COLO668 (cell line): ENCODE measurements around the gene CGB5.
A peak's percentile ranks its signal among the peaks of the same experiment; 100 is the strongest.
"Not testable (repeated sequence)": the region's sequence is repeated elsewhere in the genome, so short reads cannot be mapped to it uniquely, and the experiment has no call there.

Experiments used
- DNase-seq: peaks from one replicate; lab custom pipeline; 2025; ENCODE audit not compliant: unreplicated experiment; lab: John Stamatoyannopoulos, UW

Gene CGB5

GRCh38 chr19:49043548-49043947 is at the start of gene CGB5:
CGB5 (plus strand) TSS chr19:49043848; CDS start chr19:49044210, 362 bp downstream.
- DNase-seq = not testable (repeated sequence)

- DNase-seq = no peak
These were observed 49.6 kb upstream of the CGB5 start for GRCh38 chr19:48994035-48994386.

DNA sequence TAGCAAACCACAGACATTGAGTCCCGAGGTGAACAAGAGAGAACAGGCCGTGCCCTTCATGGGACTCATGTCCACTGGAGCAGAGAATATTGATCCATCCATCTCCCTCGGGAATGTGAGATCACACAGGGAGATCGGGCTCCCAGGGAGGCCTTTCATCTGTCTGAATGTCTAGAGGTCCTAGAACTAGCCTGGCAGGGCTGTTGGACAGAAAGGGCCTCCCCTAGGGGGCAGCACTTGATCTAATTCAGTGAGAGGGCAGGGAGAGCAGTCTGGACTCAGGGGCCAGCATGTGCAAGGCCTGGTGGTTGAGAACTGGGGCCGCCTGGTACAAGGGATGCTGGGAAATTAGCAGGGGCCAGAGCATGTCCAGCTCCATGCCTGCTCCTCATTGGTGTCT is 45.7 kb upstream of the CGB5 start:
- DNase-seq = peak; percentile 64

DNA sequence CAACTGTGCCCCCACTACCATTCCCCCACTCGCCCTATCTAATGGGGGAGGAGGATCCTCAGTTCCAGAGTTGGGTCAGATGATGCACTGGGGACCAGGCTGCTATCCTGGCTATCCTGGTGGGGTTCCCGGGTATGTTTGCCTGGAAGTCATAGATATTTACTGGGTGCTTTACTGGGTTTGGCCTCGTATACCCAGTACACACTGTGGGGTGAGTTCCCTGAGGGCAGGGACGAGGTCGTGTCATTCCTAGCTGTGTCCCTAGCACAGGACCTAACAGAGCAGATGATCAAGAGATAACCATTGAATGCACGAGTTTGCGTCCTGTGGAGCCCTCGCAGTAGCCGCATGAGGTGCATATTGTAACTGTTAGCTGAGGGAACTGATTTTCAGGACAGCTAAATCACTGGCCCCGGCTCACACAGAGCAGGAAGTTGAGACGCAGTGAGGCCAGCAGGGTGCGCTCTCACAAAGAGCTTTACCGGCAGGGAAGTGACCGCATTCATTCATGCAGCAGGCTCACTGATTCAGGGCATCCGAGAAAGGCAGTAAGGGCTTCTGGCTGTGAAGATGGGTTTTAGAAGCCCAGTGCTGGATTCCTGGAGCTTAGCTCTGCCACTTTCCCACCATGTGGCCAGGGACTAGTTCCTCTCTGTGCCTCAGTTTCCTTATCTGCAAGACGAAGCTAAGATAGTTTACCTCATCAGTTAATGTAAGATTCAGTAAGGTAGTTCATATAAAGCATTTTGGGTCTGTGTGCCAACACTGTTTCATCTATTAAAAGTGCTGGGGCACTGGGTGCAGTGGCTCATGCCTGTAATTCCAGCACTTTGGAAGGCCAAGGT is 43.9 kb upstream of the CGB5 start:
- DNase-seq = peak; percentile 48

DNA sequence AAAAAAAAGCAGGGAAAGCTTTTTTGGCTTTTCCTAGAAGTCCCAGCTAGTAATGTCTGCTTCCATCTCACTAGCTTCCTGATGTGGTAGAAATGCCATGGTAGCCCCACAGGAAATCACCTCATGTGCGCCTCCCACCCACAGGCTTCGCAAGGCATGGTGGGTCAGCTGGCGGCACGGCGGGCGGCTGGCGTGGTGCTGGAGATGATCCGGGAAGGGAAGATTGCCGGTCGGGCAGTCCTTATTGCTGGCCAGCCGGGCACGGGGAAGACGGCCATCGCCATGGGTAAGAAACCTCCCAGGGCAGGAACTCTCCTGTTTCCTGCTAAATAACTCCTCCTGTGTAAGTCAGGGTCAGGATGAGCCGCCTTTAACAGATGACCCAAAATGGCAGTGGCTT is 39.5 kb upstream of the CGB5 start:
- DNase-seq = no peak

DNA sequence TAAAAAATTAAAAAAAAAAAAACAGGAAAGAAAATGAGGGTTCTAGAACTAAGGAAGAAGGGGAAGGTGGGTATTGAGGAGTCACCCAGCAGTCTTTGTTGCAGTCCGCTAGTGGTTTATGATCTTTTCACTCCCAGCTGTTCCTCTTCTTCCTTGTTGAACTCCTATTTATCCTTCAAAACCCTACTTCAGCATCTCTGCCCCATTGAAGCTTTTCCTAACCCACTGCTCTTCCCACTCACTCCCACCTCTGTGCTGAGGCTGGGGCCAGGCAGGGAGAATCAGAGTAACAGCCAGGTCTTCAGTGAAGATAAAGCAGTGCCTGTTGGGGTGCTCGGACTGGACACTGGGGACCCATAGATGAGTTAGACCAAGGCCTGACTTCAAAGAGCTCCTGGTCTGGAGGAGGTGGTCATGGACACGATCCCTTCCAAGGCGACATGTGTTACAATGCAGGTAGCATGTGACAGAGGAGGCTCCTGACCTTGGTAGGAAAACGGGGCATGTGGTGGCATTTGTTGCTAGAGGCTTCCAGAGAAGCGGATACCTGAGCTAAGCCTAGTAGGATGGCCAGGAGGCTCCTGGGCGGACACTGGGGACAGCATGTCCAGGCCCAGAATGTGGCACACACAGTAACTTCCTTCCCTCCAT is 38.6 kb upstream of the CGB5 start:
- no peak for DNase-seq

DNA sequence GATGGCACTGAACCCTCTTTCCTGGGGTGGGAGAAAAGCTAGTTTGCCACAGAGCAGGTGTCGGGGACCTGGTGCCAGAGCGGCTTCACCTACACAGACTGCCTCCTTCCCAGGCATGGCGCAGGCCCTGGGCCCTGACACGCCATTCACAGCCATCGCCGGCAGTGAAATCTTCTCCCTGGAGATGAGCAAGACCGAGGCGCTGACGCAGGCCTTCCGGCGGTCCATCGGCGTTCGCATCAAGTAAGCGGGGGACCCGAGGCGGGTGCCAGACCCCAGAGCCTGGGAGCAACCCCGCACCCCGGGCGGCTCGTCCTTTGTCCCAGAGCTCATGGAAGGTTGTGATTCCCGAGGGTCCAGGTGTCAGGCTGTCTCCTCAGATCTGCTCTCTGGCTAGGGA is 36.7 kb upstream of the CGB5 start:
- no peak for DNase-seq

GRCh38 chr19:49009828-49010227 is 33.8 kb upstream of the CGB5 start:
- DNase-seq = no peak

- DNase-seq = no peak
These were observed 33.2 kb upstream of the CGB5 start for GRCh38 chr19:49010453-49010852.

DNA sequence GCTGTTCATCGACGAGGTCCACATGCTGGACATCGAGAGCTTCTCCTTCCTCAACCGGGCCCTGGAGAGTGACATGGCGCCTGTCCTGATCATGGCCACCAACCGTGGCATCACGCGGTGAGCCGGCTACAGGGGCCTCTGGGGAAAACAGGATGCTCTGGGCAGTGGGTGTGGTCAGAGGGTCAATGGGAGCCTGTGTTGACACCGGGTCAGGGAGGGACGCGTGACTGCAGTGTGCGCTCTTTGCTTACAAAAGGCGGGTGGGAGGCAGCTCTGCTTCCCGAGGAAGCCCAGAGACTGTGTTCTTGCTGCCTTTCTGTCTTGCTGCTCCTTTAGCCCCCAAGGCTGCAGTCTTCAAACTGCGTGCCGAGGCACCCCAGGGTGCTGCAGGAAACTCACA is 32.5 kb upstream of the CGB5 start:
- DNase-seq = no peak

GRCh38 chr19:49014123-49014869 is 29.4 kb upstream of the CGB5 start:
- DNase-seq = no peak

- DNase-seq = no peak
These were observed 28.8 kb upstream of the CGB5 start for GRCh38 chr19:49014870-49015255.

GRCh38 chr19:49016067-49016839 is 27.4 kb upstream of the CGB5 start:
- no peak for DNase-seq

DNA sequence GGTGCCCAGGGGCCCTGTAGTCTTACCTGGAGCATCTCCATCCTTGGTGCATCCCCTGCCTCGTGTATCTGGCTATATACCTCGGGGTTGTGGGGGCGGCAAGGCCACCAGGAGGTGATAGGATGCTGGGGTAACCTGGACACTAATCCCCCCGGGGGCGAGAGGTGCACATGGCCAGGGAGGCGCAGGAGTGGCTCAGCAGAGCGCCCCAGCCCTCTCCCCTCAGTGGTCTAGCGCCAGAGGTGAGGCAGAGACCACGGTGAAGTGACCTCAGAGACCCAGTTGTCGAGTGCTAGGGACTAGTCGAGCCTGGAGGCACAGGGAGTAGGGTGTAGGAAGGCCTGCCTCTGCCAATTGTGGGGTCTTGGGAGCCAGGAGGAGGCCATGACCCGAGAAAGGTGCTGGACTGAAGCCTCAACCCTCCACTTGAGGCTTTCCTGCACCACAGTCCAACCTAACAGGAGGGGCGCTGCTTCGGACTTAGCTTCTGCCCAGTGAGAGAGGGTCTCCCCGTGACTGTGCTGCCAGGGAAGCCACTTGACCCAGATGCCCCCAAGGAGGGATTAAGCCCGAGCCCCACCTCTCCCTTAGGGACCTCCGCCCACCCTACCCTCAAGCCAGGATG is 26.5 kb upstream of the CGB5 start, which contains the start of gene LHB:
Gene LHB (minus strand): TSS at position 51 of the 625 bp plus-strand sequence. CDS start 10 bp downstream, at position 41.
- DNase-seq = no peak

DNA sequence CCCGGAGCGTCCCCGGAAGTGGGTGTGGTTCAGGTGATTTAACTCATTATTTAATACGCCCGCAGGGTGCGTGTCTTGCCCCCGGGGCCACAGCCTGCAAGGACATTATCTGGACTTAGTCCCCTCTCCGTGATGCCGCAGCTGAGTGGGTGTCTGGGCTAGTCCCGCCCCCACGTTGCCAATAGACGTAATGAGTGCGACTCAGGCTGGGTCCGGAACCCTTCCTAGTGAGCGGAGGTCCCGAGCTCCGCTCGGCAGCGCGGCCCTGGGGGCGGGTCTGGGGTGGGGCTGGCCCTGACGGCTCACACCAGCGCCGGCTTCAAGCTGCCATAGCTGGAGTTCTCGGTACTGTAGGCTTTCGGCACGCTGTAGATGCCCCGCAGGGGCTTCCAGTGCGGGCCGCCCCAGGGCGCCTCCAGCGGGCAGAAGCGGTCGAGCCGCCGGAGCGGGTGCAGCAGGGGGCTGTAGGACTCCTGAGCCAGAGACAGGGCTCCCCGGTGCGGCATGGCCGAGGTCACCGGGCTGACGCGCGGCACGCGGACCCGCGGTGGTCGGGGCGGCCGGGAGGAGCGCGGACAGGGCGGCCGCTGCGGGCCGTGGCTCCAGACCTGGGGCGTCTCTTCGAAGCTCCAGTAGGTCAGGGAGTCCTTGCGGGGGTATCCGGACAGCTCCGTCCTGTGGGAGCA is 25.8 kb upstream of the CGB5 start:
- DNase-seq = peak; percentile 60

DNA sequence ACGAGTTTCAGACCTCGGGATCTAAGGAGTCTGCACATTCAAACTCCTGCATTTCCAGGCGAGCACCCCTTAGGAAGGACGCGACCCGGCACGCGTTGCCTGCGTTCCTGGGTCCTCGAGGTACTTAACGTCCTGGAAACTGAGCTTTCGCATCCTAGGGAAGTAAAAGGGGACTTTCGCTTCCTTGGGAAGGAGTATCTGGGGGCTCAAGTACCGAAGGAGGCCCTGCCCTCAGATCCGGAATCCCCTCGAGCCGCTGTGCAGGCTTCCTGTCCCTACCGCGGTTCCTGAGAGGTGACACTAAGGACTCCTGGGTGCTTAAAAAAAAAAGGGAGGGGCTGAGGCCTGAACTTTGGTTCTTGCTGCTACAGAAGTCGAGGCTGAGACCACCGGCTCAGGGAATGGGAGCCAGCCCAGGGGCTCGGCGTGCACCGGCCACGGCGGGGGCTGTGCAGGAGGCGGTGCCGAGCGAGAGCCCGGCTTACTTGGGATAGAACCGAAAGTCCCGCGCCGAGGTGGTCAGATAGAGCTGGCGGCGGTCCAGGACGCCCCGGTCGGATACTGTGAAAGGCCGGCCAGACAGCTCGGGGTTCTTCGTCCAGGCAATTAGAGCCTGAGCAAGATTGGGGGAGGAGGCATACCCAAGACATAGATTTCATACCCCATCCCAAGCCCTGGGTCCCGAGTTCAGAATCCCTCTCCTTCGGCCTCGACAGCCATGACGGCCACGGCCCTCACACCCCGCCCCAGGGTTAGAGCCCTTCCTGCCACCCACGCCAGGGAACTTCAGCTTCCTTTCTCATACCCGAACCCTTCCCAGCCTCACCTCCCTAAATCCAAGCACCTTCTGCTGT is 25.0 kb upstream of the CGB5 start:
- DNase-seq = peak; percentile 11

DNA sequence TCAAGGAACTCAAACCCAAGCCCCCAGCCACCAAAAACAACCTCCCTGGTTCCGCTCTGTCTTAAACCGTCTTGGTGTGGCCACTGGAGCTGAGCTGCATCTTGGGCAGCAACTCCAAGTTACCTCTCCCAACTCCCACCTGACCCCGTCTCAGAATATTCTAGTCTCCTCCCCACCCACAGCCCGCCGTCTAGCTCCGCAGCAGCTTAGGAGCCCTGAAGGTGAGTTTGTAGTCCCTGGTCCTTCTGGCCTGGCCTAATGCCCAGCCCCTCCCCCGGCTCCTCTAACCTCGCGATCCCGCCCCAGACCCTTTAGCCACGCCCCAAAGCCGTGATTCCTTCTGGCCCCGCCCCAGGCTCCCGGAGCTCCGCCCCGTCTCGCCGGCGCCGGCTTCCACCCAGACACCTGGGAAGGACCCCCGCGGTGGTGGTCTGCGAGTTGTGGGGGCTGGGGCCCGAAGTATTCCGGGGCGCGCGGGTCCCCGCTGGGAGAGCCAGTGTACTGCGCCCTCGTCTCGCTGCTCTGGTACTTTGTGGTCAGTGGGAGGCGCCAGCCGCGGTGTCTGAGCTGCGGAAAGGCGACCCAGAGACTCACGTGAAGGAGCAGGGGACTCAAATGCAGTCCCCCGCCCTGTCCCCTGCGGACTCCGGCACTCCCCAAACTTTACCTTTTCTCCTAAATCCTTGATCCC is 24.3 kb upstream of the CGB5 start:
- DNase-seq = peak; percentile 59

DNA sequence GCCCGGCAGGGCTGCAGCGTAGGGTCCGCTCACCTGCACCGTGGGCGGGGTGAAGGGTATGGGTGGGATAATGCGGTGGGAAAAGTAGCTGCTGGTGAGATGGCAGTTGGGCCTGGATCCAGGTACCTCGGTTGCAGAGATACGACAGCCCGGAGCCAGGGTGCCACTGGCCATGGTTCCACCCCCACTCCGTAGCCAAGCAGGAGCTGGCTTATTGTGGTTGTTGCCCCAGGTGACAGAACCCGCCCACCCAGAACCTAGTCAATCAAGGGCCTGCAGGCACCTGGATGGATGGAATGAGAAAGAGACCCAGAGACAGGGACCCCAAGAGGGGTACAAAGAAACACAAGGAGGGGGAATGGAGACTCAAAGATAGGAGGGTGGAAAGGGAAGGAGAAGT is 23.3 kb upstream of the CGB5 start:
- DNase-seq = peak; percentile 16
